ENCODE measurements around the gene PHF21A. TPM values are rescaled to one million over a fixed set of nuclear protein-coding genes. Genes with fewer than 3 reads are reported as not detected.

PHF21A gene
- total and polyA plus RNA-seq, 2 donors (not counting 3 experiments of a cell fraction or from before 2014, with no cell fraction given), result 14.1 to 30.5 TPM

- no peak for FAIRE-seq
- Histone ChIP-seq H3K36me3 (ENCODE audit: control insufficient read depth in 2 of 2, extremely low read depth in 1 of 2, insufficient read depth in 2 of 2, low read length in 2 of 2) (no peaks in the 10 kb centered on the region), H3K4me2 (ENCODE audit: insufficient read depth, low read length) (no peak overlapping the region), H3K4me3 (replicated peaks in 1 of 3; ENCODE audit: insufficient read depth in 1 of 3, low read depth in 1 of 3, low read length in 3 of 3) (no peak overlapping the region), H3K4me1 (ENCODE audit: control insufficient read depth, extremely low read depth, insufficient read depth, low read length) (peaks cover 10% of the 10 kb centered on the region), H3K79me2 (ENCODE audit: control insufficient read depth, insufficient read depth, low read length) (no peaks in the 10 kb centered on the region), H3K9me1 (replicated peaks; ENCODE audit: control insufficient read depth, extremely low read depth, insufficient read depth, low read length) (no peaks in the 10 kb centered on the region), H3K27me3 (ENCODE audit: control insufficient read depth in 2 of 2, insufficient read depth in 2 of 2, low read length in 2 of 2) (peaks cover 4 to 9% of the 10 kb centered on the region in 2 experiments), H3K9me3 (replicated peaks; ENCODE audit: control insufficient read depth, insufficient read depth, low read length) (no peaks in the 10 kb centered on the region), H4K20me1 (replicated peaks; ENCODE audit: control insufficient read depth, extremely low read depth, insufficient read depth, low read length) (no peaks in the 10 kb centered on the region), H3K9ac (replicated peaks; ENCODE audit: extremely low read depth, insufficient read depth, low read length) (no peak overlapping the region), H3K27ac (ENCODE audit: insufficient read depth, low read depth, low read length) (no peak overlapping the region), H2AFZ (ENCODE audit: low read depth, low read length) (no peak overlapping the region)
- intact Hi-C loops (cut with micrococcal nuclease), result no loop called here
- TF ChIP-seq POLR2AphosphoS5 (IDR thresholded peaks at IDR 0.05; ENCODE audit: insufficient read depth, low read depth, low read length) (no peak), POLR2A (IDR thresholded peaks at IDR 0.05; ENCODE audit: low read depth, low read length) (no peak), GATA2 (IDR thresholded peaks at IDR 0.05; ENCODE audit: insufficient read depth, insufficient read length, low read depth, low read length) (no peak), FOS (IDR thresholded peaks at IDR 0.05; ENCODE audit: borderline replicate concordance, insufficient read depth, low read length) (no peak), MAX (IDR thresholded peaks at IDR 0.05; ENCODE audit: insufficient read depth, insufficient read length) (no peak), MYC (IDR thresholded peaks at IDR 0.05; ENCODE audit: low read depth, low read length) (no peak), EZH2 (IDR thresholded peaks at IDR 0.05; ENCODE audit: borderline replicate concordance, low read depth, low read length, severe bottlenecking) (no peak), CTCF (IDR thresholded peaks at IDR 0.05; ENCODE audit: extremely low read depth in 1 of 2, insufficient read depth in 1 of 2, low read depth in 1 of 2, low read length in 2 of 2) (no peak), JUN (IDR thresholded peaks at IDR 0.05; ENCODE audit: borderline replicate concordance, insufficient read depth, insufficient read length, low read depth) (no peak)
- CTCF ChIA-PET, result no interaction called here
- DNase-seq (ENCODE audit: low read depth, low spot score), result no peak
- no TSS peak for BruUV-seq (replicated peaks)
- POLR2A ChIA-PET, result no interaction called here
- dilution Hi-C loops (cut with MboI; ENCODE audit: extremely low pct_ligation_motif_present, low sequenced_read_pairs), result no loop called here
Measured at GRCh38 chr11:45896422-45896984, 224.8 kb downstream of the PHF21A start.

Data from endothelial cell of umbilical vein (primary cell).